ENCODE measurements around the gene NOC2L. TPM values are rescaled to one million over a fixed set of nuclear protein-coding genes. Genes with fewer than 3 reads are reported as not detected.
A peak's percentile ranks its signal among the peaks of the same experiment; 100 is the strongest.

Gene NOC2L
- total RNA-seq, 1 donor from 2014 or later, result 70.5 TPM

GRCh38 chr1:928825-929661 is 30.0 kb downstream of the NOC2L start:
- no peak for DNase-seq

DNA sequence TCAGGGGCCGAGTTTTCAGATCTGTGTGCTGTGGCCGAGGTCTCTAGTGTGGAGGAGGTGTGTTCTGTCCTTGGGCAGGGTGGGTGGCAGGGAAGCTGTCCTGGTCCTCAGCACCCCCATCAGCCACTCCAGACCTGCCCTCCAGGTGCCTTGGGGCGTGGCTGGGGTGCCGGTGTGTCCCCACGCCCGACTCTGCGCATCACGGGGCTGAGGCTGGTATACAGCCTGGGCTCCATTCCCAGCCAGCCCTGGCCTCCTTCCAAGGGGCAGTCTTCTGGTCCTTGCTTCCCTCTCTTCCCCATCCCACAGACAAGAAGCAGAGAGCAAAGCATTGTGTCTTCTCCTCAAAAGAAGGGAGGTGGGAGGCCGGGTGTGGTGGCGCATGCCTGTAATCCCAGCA is 31.3 kb downstream of the NOC2L start:
- DNase-seq, result no peak

DNA sequence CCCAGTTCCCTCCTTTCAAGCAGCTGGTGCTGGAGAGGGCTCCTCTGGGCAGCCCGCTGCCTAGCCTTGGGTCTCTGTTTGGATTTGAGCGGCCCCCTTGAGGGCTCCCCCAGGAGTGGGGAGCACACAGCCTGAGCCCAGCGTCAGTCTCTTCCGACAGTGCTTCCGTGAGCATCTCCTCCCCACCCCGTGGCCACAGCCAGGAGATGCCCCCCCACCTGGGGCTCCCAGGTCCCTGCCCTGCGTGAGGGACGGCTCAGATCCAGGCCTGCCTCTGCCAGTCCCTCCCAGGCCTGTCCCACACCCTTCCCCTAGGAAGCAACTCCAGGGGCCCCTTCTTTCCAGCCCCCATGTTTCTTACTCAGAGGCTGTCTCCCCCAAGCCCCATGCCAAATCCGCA is 31.8 kb downstream of the NOC2L start:
- DNase-seq, result no peak

DNA sequence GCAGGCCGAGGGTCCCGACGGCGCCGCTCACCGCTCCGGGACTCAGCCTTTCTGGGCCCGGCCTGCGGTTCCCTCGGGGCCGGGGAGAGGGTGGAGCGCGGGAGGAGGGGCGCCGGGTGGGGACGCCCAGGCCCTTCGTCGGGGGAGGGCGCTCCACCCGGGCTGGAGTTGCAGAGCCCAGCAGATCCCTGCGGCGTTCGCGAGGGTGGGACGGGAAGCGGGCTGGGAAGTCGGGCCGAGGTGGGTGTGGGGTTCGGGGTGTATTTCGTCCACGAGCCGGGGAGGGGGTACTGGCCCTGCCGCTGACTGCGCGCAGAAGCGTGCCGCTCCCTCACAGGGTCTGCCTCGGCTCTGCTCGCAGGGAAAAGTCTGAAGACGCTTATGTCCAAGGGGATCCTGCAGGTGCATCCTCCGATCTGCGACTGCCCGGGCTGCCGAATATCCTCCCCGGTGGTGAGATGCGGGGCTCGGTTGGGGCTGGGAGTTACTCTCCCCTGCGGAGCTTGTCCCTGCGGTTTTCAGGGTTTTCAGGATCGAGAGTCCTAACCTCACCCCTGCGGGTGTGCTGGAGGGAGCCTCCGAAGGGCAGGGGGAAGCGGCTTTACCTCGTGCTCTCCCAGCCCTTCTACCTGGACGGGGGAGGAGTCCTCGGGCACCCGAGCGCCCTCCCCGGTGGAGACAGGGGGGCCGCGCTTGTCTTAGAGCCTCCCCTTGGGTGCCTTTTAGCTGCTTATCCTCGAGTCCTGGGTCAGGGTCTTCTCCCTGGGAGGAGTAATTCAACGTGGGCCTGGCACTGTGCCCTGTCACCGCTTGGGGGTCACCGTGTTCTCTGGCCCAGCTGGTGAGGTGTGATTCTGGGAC is 33.3 kb downstream of the NOC2L start:
- no peak for DNase-seq

DNA sequence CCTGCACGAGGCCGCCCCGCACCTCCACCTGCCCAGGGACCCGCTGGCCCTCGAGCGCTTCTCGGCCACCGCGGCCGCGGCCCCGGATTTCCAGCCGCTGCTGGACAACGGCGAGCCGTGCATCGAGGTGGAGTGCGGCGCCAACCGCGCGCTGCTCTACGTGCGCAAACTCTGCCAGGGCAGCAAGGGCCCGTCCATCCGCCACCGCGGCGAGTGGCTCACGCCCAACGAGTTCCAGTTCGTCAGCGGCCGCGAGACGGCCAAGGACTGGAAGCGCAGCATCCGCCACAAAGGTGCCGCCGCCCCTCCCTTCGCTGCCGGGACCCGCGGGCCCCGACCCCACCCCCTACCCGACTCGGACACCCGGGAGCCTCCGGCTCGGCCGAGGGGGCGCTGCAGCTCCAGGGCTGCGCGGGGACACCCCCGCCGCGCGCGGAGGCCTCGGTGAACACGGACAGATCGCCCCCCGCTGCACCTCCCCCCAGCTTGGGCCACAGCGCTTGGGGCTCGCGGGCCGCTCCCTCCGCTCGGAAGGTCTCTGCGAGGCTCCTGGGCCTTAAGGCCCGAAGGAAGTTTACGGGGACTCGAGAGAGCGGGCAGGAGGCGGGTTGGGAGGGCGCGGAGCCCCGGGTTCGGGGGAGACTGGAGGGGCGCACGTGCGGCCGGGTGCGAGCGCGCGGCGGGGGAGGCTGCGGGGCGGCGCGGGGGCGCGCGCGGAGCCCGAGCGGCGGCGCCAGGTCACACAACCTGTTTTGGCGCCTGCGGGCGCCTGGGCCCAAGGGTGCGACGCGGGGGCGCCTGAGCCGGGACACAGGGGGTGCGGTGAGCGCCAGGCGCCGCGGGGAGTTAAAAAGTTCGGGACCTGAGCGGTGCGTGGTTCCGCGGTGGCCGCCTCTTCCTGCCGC is 34.1 kb downstream of the NOC2L start:
- DNase-seq, result peak; percentile 37

GRCh38 chr1:923991-924655 is 34.9 kb downstream of the NOC2L start:
- DNase-seq, result no peak

GRCh38 chr1:923131-923990 is 35.7 kb downstream of the NOC2L start, which contains the start of gene SAMD11:
SAMD11 (plus strand) TSS chr1:923923; CDS start chr1:924432, 509 bp downstream.
- peak; percentile 82 for DNase-seq

- DNase-seq, result peak; percentile 76
These were observed 37.8 kb downstream of the NOC2L start for GRCh38 chr1:921011-921837.

- DNase-seq, result no peak
These were observed 38.5 kb downstream of the NOC2L start for GRCh38 chr1:920521-920920.

GRCh38 chr1:920010-920409 is 39.0 kb downstream of the NOC2L start:
- DNase-seq, result no peak

- DNase-seq, result no peak
These were observed 39.7 kb downstream of the NOC2L start for GRCh38 chr1:919271-919872.

- no peak for DNase-seq
These were observed 40.2 kb downstream of the NOC2L start for GRCh38 chr1:918843-919242.

- no peak for DNase-seq
These were observed 40.7 kb downstream of the NOC2L start for GRCh38 chr1:918353-918752.

DNA sequence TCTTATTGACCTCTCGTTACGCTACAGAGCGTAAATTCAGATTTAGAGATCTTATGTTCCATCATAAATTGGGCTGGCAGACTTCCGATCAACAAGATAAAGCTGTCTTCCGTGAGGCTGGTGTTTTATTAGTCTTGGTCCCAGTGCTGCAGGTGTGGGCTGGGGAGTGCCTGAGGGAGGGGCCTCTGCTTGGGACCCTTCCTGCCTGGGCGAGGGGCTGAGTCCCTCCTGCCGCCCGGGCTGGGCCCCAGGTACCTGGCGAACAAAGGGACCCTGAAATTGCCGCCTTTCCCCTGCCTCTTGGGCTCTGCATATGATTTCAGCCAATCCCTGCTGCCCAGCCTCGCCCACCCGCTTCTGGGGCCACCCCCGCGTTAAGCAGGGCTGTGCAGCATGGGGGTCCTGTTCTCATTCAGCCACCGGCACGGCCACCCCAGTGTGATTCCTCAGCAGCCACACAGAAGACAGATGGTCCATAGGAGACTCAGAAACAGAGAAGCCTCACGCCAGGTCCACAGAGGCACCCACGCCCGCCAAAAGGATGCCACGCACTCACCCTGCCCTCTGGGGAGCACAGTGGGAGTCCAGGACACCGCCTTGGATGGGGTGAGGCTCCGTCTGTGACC is 41.5 kb downstream of the NOC2L start:
- no peak for DNase-seq

DNA sequence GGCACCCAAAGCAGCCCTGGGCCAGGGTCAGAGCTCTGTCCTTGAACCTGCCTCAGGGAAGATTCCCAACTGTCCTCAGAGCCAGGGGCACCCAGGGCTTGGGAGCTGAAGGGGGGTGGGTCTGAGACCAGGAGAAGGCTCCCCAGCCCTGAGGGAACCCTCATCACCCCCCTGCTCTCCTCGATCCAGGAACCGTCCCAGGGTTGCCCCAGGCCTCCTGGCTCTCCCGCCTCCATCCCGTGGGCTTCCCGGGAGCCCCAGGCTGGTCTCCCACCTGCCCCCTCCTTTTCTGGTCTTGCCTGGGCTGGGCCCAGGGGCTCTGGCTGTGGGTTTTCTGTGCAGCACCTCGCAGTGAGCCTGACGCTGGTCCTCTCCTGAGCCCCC is 42.0 kb downstream of the NOC2L start:
- DNase-seq, result no peak

GRCh38 chr1:916173-917075 is 42.6 kb downstream of the NOC2L start:
- DNase-seq, result no peak

DNA sequence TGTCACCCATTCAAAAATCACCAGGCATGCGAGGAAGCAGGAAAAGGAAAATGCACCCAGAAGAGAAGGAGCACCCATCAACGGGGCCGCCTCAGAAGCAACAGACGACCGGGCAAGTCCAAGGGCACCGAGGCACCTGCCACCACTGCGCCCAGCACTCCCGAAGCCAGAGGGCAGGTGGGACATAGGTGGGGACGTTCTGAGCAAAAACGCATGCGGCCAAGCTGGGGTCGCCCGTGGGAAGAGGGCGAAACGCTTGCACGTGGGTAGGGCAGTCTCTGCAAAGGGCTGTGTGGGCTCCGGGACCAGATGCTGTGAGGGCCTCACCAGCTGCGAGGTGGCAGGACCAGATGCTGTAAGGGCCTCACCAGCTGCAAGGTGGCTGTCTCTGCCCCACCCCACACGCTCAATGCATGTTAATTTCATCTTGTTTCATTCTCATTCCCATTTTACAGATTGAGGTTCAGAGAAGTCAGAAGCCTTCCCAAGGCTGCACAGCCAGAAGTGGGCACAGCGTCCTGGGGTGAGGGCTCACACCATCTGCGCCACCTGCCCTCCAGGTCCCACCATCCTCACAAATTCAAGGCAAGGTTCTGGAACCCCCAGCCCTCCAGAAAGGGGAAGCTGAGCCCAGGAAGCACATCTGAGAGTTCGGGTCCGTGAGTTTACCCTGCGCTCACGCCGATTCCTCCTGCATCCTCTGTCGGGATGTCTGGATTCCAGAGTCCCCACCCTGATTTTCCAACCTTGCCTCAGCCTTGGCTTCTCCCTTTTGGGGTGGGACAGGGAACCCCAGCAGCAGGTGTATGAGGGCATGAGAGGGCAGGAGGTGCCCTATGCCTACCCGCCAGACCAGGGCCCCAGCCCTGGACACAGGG is 43.5 kb downstream of the NOC2L start:
- no peak for DNase-seq
